CD4-positive, alpha-beta T cell (primary cell): ENCODE data around the gene DENND1A. TPM values are rescaled to one million over a fixed set of nuclear protein-coding genes. Genes with fewer than 3 reads are reported as not detected.

Source experiments
- ATAC-seq: fragments of 200-7000 bp; cut with Tn5 transposase; one replicate; pipeline ENCODE4 v1.10.0; 2022; ENCODE audit warnings: mild to moderate bottlenecking; ENCODE audit not compliant: poor library complexity
- CTCF ChIA-PET: fragments of 350-600 bp; sonication (Branson Sonifier 250); formaldehyde crosslinking; loops from one replicate; lab custom pipeline; 2021; ENCODE audit warnings: antibody characterized with exemption, inconsistent platforms; lab: Charles Lee
- POLR2A ChIA-PET: fragments of 350-600 bp; sonication (Branson Sonifier 250); formaldehyde crosslinking; loops from one replicate; lab custom pipeline; 2021; ENCODE audit warnings: antibody characterized with exemption, inconsistent platforms; lab: Charles Lee
- DNase-seq, 14 experiments: peaks; one replicate each; pipeline ENCODE4 v3.0.0-alpha.2; 2013 to 2020; ENCODE audit warnings: mixed read lengths in 2 of 14
- H3K27ac ChIP-seq, 2 donors: one replicate each; pipeline versions ENCODE4 v1.5.1 to v1.7.0; 2013; ENCODE audit warnings: low read length in 2 of 2, low read depth in 1 of 2, mild to moderate bottlenecking in 1 of 2
- H3K27me3 ChIP-seq, 2 experiments: 1 replicate in 1 of 2; 2 replicates in 1 of 2; pipeline versions ENCODE4 v1.6.1 to v1.7.0; 2013; ENCODE audit warnings: low read length in 2 of 2, control low read depth in 1 of 2, mild to moderate bottlenecking in 1 of 2, moderate library complexity in 1 of 2; ENCODE audit not compliant: insufficient read depth in 2 of 2, control insufficient read depth in 1 of 2
- H3K36me3 ChIP-seq: one replicate; pipeline ENCODE4 v1.6.1; 2013; ENCODE audit warnings: low read length, control low read depth; ENCODE audit not compliant: insufficient read depth
- H3K4me1 ChIP-seq: one replicate; pipeline ENCODE4 v1.6.1; 2013; ENCODE audit warnings: low read length, control low read depth; ENCODE audit not compliant: insufficient read depth
- H3K4me3 ChIP-seq: one replicate; pipeline ENCODE4 v1.5.1; 2013; ENCODE audit warnings: mild to moderate bottlenecking, low read length, moderate library complexity
- H3K9me3 ChIP-seq, 2 experiments: 1 replicate in 1 of 2; 2 replicates in 1 of 2; pipeline versions ENCODE4 v1.6.1 to v1.7.0; 2013; ENCODE audit warnings: low read length in 2 of 2, mild to moderate bottlenecking in 2 of 2, control low read depth in 1 of 2, moderate library complexity in 1 of 2; ENCODE audit not compliant: control insufficient read depth in 1 of 2, insufficient read depth in 1 of 2
- H3K27ac Mint-ChIP-seq: one replicate; pipeline ENCODE4 v1.8.0; 2020; ENCODE audit warnings: mixed read lengths
- H3K27me3 Mint-ChIP-seq: one replicate; pipeline ENCODE4 v1.8.0; 2021; ENCODE audit warnings: mixed read lengths
- H3K36me3 Mint-ChIP-seq: one replicate; pipeline ENCODE4 v1.8.0; 2021; ENCODE audit warnings: low read depth, mixed read lengths
- H3K4me1 Mint-ChIP-seq: one replicate; pipeline ENCODE4 v1.8.0; 2021; ENCODE audit warnings: low read depth, mixed read lengths
- H3K4me3 Mint-ChIP-seq: one replicate; pipeline ENCODE4 v1.8.0; 2020; ENCODE audit warnings: mild to moderate bottlenecking, mixed read lengths
- H3K9me3 Mint-ChIP-seq: one replicate; pipeline ENCODE4 v1.8.0; 2020; ENCODE audit warnings: mixed read lengths
- CTCF ChIP-seq: fragments of 200-600 bp; IDR thresholded peaks from one replicate; pipeline ENCODE4 v1.8.0; 2022; ENCODE audit warnings: antibody characterized with exemption, mild to moderate bottlenecking
- intact Hi-C, 2 experiments: fragments of 100-400 bp; cut with DNase I in 1 of 2; cut with micrococcal nuclease in 1 of 2; formaldehyde crosslinking; loops; one replicate each; pipeline versions ENCODE4 v1.15.1 to v1.9.0; 2023 to 2025; cut with DNase I, micrococcal nuclease
- total RNA-seq, 174 experiments: library from RNA in 2 of 174; stranded (reverse) in 2 of 174; gene quantifications; one replicate each; pipeline ENCODE4 v1.2.3 and lab custom pipeline; 2021 to 2026

Gene DENND1A
- total RNA-seq, 2 experiments from 2014 or later, result 20.0 to 20.6 TPM

- H3K27me3 ChIP-seq, result no peaks in the 10 kb centered on the region
- Mint-ChIP-seq H3K36me3 (peaks cover 84% of the 10 kb centered on the region), H3K9me3 (peaks cover 3% of the 10 kb centered on the region), H3K27ac (no peak overlapping the region), H3K4me3 (no peak overlapping the region), H3K4me1 (no peaks in the 10 kb centered on the region), H3K27me3 (no peaks in the 10 kb centered on the region)
- H3K4me1 ChIP-seq, result no peaks in the 10 kb centered on the region
- no peak for DNase-seq
- peaks cover 5% of the 10 kb centered on the region for H3K36me3 ChIP-seq
- no peak overlapping the region for H3K27ac ChIP-seq
- POLR2A ChIA-PET, result no interaction called here
- ATAC-seq, result no peak
- no peaks in the 10 kb centered on the region for H3K9me3 ChIP-seq
- no peak for TF ChIP-seq CTCF
- CTCF ChIA-PET, result no interaction called here
- no peak overlapping the region for H3K4me3 ChIP-seq
- intact Hi-C loops, result no loop called here
Observed at GRCh38 chr9:123651273-123651672, 278.7 kb downstream of the DENND1A start.

GRCh38 chr9:123649909-123650308 is 280.0 kb downstream of the DENND1A start:
- H3K36me3 ChIP-seq, result peaks cover 5% of the 10 kb centered on the region
- Mint-ChIP-seq H3K4me1 (no peaks in the 10 kb centered on the region), H3K27me3 (no peaks in the 10 kb centered on the region), H3K27ac (no peak overlapping the region), H3K4me3 (no peak overlapping the region), H3K9me3 (peaks cover 3% of the 10 kb centered on the region), H3K36me3 (peaks cover 75% of the 10 kb centered on the region)
- H3K27me3 ChIP-seq, result no peaks in the 10 kb centered on the region
- ATAC-seq, result no peak
- ChIA-PET CTCF (no interaction called here), POLR2A (no interaction called here)
- DNase-seq, result no peak
- intact Hi-C loops, result no loop called here
- TF ChIP-seq CTCF, result no peak
- H3K4me1 ChIP-seq, result no peaks in the 10 kb centered on the region
- no peak overlapping the region for H3K27ac ChIP-seq
- no peak overlapping the region for H3K4me3 ChIP-seq
- H3K9me3 ChIP-seq, result no peaks in the 10 kb centered on the region

GRCh38 chr9:123647145-123647544 is 282.8 kb downstream of the DENND1A start:
- POLR2A ChIA-PET, result no interaction called here
- H3K27ac Mint-ChIP-seq, result no peak overlapping the region

More at GRCh38 chr9:123647145-123647544, 282.8 kb downstream of the DENND1A start:
- H3K4me1 Mint-ChIP-seq, result no peaks in the 10 kb centered on the region
- no peak for DNase-seq
- H3K9me3 Mint-ChIP-seq, result peaks cover 3% of the 10 kb centered on the region
- peaks cover 64% of the 10 kb centered on the region for H3K36me3 Mint-ChIP-seq
- intact Hi-C loops, result no loop called here
- H3K9me3 ChIP-seq, result no peaks in the 10 kb centered on the region
- H3K4me3 Mint-ChIP-seq, result no peak overlapping the region
- CTCF ChIA-PET, result no interaction called here
- H3K36me3 ChIP-seq, result peaks cover 7% of the 10 kb centered on the region
- no peaks in the 10 kb centered on the region for H3K4me1 ChIP-seq
- H3K27me3 Mint-ChIP-seq, result no peaks in the 10 kb centered on the region
- H3K4me3 ChIP-seq, result no peak overlapping the region
- no peaks in the 10 kb centered on the region for H3K27me3 ChIP-seq
- no peak for TF ChIP-seq CTCF
- no peak overlapping the region for H3K27ac ChIP-seq
- ATAC-seq, result no peak
